MCF 10A (cell line): ENCODE data around the gene WFDC2. TPM values are rescaled to one million over a fixed set of nuclear protein-coding genes. Genes with fewer than 3 reads are reported as not detected.
"Not testable (repeated sequence)": the region's sequence is repeated elsewhere in the genome, so short reads cannot be mapped to it uniquely, and the experiment has no call there.

Experiments used
- BruUV-seq: library from RNA; stranded (reverse); fragments of 400-500 nt; replicated peaks from 2 replicates; lab custom pipeline; 2021; lab: Mats Ljungman, UMichigan
- CTCF ChIA-PET: fragments of 300-600 bp; sonication (Branson Sonifier 250); formaldehyde crosslinking; extraction: SDS; loops from one replicate; lab custom pipeline; 2021; ENCODE audit warnings: antibody characterized with exemption, inconsistent platforms; lab: Yijun Ruan, JAX
- POLR2A ChIA-PET: fragments of 300-600, 350-650 bp; sonication (Branson Sonifier 250); formaldehyde crosslinking; extraction: SDS; loops from one replicate; lab custom pipeline; 2020; ENCODE audit warnings: antibody characterized with exemption, inconsistent platforms; lab: Yijun Ruan, JAX
- DNase-seq: peaks from one replicate; pipeline ENCODE4 v3.0.0-alpha.2; 2018; ENCODE audit not compliant: unreplicated experiment
- H3K27ac Mint-ChIP-seq: one replicate; pipeline ENCODE4 v1.8.0; 2022; ENCODE audit warnings: mild to moderate bottlenecking, low read depth, mixed read lengths; ENCODE audit not compliant: unreplicated experiment
- H3K27me3 Mint-ChIP-seq: one replicate; pipeline ENCODE4 v1.8.0; 2022; ENCODE audit warnings: mixed read lengths; ENCODE audit not compliant: insufficient read depth, unreplicated experiment
- H3K36me3 Mint-ChIP-seq: one replicate; pipeline ENCODE4 v1.8.0; 2022; ENCODE audit warnings: mild to moderate bottlenecking, moderate library complexity, mixed read lengths; ENCODE audit not compliant: insufficient read depth, unreplicated experiment
- H3K4me1 Mint-ChIP-seq: one replicate; pipeline ENCODE4 v1.8.0; 2022; ENCODE audit warnings: mixed read lengths; ENCODE audit not compliant: insufficient read depth, unreplicated experiment
- H3K4me3 Mint-ChIP-seq: one replicate; pipeline ENCODE4 v1.8.0; 2022; ENCODE audit warnings: mild to moderate bottlenecking, moderate library complexity, mixed read lengths; ENCODE audit not compliant: unreplicated experiment
- H3K9me3 Mint-ChIP-seq: one replicate; pipeline ENCODE4 v1.8.0; 2022; ENCODE audit warnings: mixed read lengths; ENCODE audit not compliant: unreplicated experiment
- CTCF ChIP-seq: fragments of 200-600 bp; IDR thresholded peaks from one replicate; pipeline ENCODE4 v1.8.0; 2022; ENCODE audit warnings: antibody characterized with exemption, mild to moderate bottlenecking; ENCODE audit not compliant: unreplicated experiment
- intact Hi-C: fragments of 100-400 bp; cut with micrococcal nuclease; formaldehyde crosslinking; loops from 2 replicates; pipeline ENCODE4 v1.14.1; 2022
- total RNA-seq: library from RNA; stranded (reverse); gene quantifications from 2 replicates; pipeline ENCODE4 v1.2.3, GENCODE V29; 2022

The WFDC2 gene
- total RNA-seq, 1 experiment from 2014 or later = not detected

GRCh38 chr20:45470262-45470931, 844 bp downstream of the WFDC2 start:
- H3K27me3 Mint-ChIP-seq = peaks cover 15% of the 10 kb centered on the region
- no peak overlapping the region for H3K27ac Mint-ChIP-seq
- no peaks in the 10 kb centered on the region for H3K36me3 Mint-ChIP-seq
- no peaks in the 10 kb centered on the region for H3K4me1 Mint-ChIP-seq
- no peak for TF ChIP-seq CTCF
- no peak for DNase-seq
- no peaks in the 10 kb centered on the region for H3K9me3 Mint-ChIP-seq
- intact Hi-C loops = no loop called here
- no TSS peak for BruUV-seq
- POLR2A ChIA-PET = no interaction called here
- H3K4me3 Mint-ChIP-seq = peak overlapping the region; percentile 9
- CTCF ChIA-PET = interaction anchor here (0.6 to 2.9 kb wide), 5 partner anchors 12 to 295 kb away, joined by 3 to 10 read pairs (median 4); no protein-coding TSS in a partner anchor

- no peak for DNase-seq
- Mint-ChIP-seq H3K4me3 (peak overlapping the region; percentile 9), H3K27ac (no peak overlapping the region), H3K9me3 (no peaks in the 10 kb centered on the region), H3K36me3 (no peaks in the 10 kb centered on the region), H3K27me3 (peaks cover 15% of the 10 kb centered on the region), H3K4me1 (no peaks in the 10 kb centered on the region)
- no TSS peak for BruUV-seq
- no peak for TF ChIP-seq CTCF
- ChIA-PET POLR2A (no interaction called here), CTCF (interaction anchor here (0.6 kb wide), 1 partner anchor 294 kb away, joined by 7 read pairs; no protein-coding TSS in a partner anchor)
- intact Hi-C loops = no loop called here
Measured at GRCh38 chr20:45470937-45471336, 1.4 kb downstream of the WFDC2 start.

GRCh38 chr20:45472286-45472685, 2.7 kb downstream of the WFDC2 start:
- H3K36me3 Mint-ChIP-seq, H3K9me3 Mint-ChIP-seq, intact Hi-C loops, POLR2A ChIA-PET, DNase-seq, CTCF ChIA-PET, BruUV-seq, H3K4me3 Mint-ChIP-seq, H3K27ac Mint-ChIP-seq, H3K4me1 Mint-ChIP-seq: not testable (repeated sequence)
- peaks cover 15% of the 10 kb centered on the region for H3K27me3 Mint-ChIP-seq

GRCh38 chr20:45477530-45478148, 8.1 kb downstream of the WFDC2 start:
- H3K9me3 Mint-ChIP-seq, H3K4me1 Mint-ChIP-seq, intact Hi-C loops, H3K36me3 Mint-ChIP-seq, H3K27ac Mint-ChIP-seq, H3K4me3 Mint-ChIP-seq, DNase-seq, BruUV-seq: not testable (repeated sequence)
- ChIA-PET POLR2A (interaction anchor here (1.0 to 1.3 kb wide), 2 partner anchors 12 to 39 kb away, joined by 4 read pairs; no protein-coding TSS in a partner anchor), CTCF (interaction anchor here (0.7 to 1.1 kb wide), 3 partner anchors 46 to 294 kb away, joined by 3 to 4 read pairs (median 3); no protein-coding TSS in a partner anchor)
- H3K27me3 Mint-ChIP-seq = peaks cover 38% of the 10 kb centered on the region

GRCh38 chr20:45479822-45480221, 10.3 kb downstream of the WFDC2 start:
- Mint-ChIP-seq H3K4me3 (no peak overlapping the region), H3K9me3 (no peaks in the 10 kb centered on the region), H3K36me3 (no peaks in the 10 kb centered on the region), H3K4me1 (no peaks in the 10 kb centered on the region), H3K27me3 (peaks cover 52% of the 10 kb centered on the region), H3K27ac (no peak overlapping the region)
- TF ChIP-seq CTCF = no peak
- ChIA-PET CTCF (interaction anchor here (0.6 kb wide), 1 partner anchor 30 kb away, joined by 3 read pairs; no protein-coding TSS in a partner anchor), POLR2A (no interaction called here)
- DNase-seq = no peak
- BruUV-seq = no TSS peak
- intact Hi-C loops = no loop called here
